Large intestine (tissue), 12 donors: ENCODE data around the gene CIB1. TPM values are rescaled to one million over a fixed set of nuclear protein-coding genes. Genes with fewer than 3 reads are reported as not detected.
A peak's percentile ranks its signal among the peaks of the same experiment; 100 is the strongest.
"Not testable (repeated sequence)": the region's sequence is repeated elsewhere in the genome, so short reads cannot be mapped to it uniquely, and the experiment has no call there.

Source experiments
- DNase-seq, 2 donors: peaks; one replicate each; pipeline versions ENCODE4 v3.0.0 to v3.0.0-alpha.2; 2013
- H3K27ac ChIP-seq: one replicate; pipeline ENCODE4 v1.5.1; 2013; ENCODE audit warnings: low read length
- H3K27me3 ChIP-seq: 2 replicates; pipeline ENCODE4 v1.6.1; 2013; ENCODE audit warnings: low read length; ENCODE audit not compliant: control insufficient read depth, insufficient read depth
- H3K36me3 ChIP-seq: 2 replicates; pipeline ENCODE4 v1.6.1; 2013; ENCODE audit warnings: low read length; ENCODE audit not compliant: control insufficient read depth, insufficient read depth
- H3K4me1 ChIP-seq: one replicate; pipeline ENCODE4 v1.6.1; 2013; ENCODE audit warnings: low read length; ENCODE audit not compliant: control insufficient read depth, insufficient read depth
- H3K4me3 ChIP-seq: one replicate; pipeline ENCODE4 v1.5.1; 2013; ENCODE audit warnings: low read length
- H3K9me3 ChIP-seq: one replicate; pipeline ENCODE4 v1.6.1; 2013; ENCODE audit warnings: mild to moderate bottlenecking, low read depth, low read length, moderate library complexity; ENCODE audit not compliant: control insufficient read depth
- WGBS: methylation state at CpG from one replicate; pipeline ENCODE4 v1.1.5; 2013; ENCODE audit warnings: low lambda C conversion rate; ENCODE audit not compliant: insufficient coverage; 5-methylcytosine and 5-hydroxymethylcytosine counted together
- long read RNA-seq, 11 donors: transcript quantifications; one replicate each; lab custom pipeline, GENCODE V29; 2026
- polyA plus RNA-seq: library from polyadenylated mRNA; unstranded; fragments of 120-200 nt; gene quantifications from one replicate; pipeline ENCODE4 v1.2.1, GENCODE V29; 2013

The CIB1 gene
- 87.1 TPM for polyA plus RNA-seq
- long read RNA-seq, donor 1, transcript CIB1-201 (7 exons, 1,247 nt): major isoform, 45 of 52 reads
- long read RNA-seq, donor 1, partial matches to known transcripts: 7 of 52 reads
- long read RNA-seq, donor 1, other reads (novel, unspliced or antisense): 0 of 52 reads
- long read RNA-seq, donor 2, transcript CIB1-201 (7 exons, 1,247 nt): major isoform, 75 of 121 reads
- long read RNA-seq, donor 2, partial matches to known transcripts: 45 of 121 reads
- long read RNA-seq, donor 2, other reads (novel, unspliced or antisense): 0 of 121 reads
- long read RNA-seq, donor 3: 0 reads
- long read RNA-seq, donor 4, transcript CIB1-201 (7 exons, 1,247 nt): major isoform, 11 of 11 reads
- long read RNA-seq, donor 4, partial matches to known transcripts: 0 of 11 reads
- long read RNA-seq, donor 4, other reads (novel, unspliced or antisense): 0 of 11 reads
- long read RNA-seq, donor 5, transcript CIB1-201 (7 exons, 1,247 nt): major isoform, 34 of 44 reads
- long read RNA-seq, donor 5, partial matches to known transcripts: 10 of 44 reads
- long read RNA-seq, donor 5, other reads (novel, unspliced or antisense): 0 of 44 reads
- long read RNA-seq, donor 6, transcript CIB1-201 (7 exons, 1,247 nt): major isoform, 56 of 89 reads
- long read RNA-seq, donor 6, partial matches to known transcripts: 33 of 89 reads
- long read RNA-seq, donor 6, other reads (novel, unspliced or antisense): 0 of 89 reads
- long read RNA-seq, donor 7, transcript CIB1-201 (7 exons, 1,247 nt): major isoform, 22 of 27 reads
- long read RNA-seq, donor 7, partial matches to known transcripts: 5 of 27 reads
- long read RNA-seq, donor 7, other reads (novel, unspliced or antisense): 0 of 27 reads
- long read RNA-seq, donor 8, transcript CIB1-201 (7 exons, 1,247 nt): major isoform, 65 of 78 reads
- long read RNA-seq, donor 8, partial matches to known transcripts: 8 of 78 reads
- long read RNA-seq, donor 8, other reads (novel, unspliced or antisense): 5 of 78 reads
- long read RNA-seq, donor 9, transcript CIB1-201 (7 exons, 1,247 nt): major isoform, 33 of 51 reads
- long read RNA-seq, donor 9, partial matches to known transcripts: 18 of 51 reads
- long read RNA-seq, donor 9, other reads (novel, unspliced or antisense): 0 of 51 reads
- long read RNA-seq, donor 10, transcript CIB1-201 (7 exons, 1,247 nt): major isoform, 62 of 93 reads
- long read RNA-seq, donor 10, partial matches to known transcripts: 25 of 93 reads
- long read RNA-seq, donor 10, other reads (novel, unspliced or antisense): 6 of 93 reads
- long read RNA-seq, donor 11, transcript CIB1-201 (7 exons, 1,247 nt): major isoform, 47 of 63 reads
- long read RNA-seq, donor 11, partial matches to known transcripts: 14 of 63 reads
- long read RNA-seq, donor 11, other reads (novel, unspliced or antisense): 0 of 63 reads

DNA sequence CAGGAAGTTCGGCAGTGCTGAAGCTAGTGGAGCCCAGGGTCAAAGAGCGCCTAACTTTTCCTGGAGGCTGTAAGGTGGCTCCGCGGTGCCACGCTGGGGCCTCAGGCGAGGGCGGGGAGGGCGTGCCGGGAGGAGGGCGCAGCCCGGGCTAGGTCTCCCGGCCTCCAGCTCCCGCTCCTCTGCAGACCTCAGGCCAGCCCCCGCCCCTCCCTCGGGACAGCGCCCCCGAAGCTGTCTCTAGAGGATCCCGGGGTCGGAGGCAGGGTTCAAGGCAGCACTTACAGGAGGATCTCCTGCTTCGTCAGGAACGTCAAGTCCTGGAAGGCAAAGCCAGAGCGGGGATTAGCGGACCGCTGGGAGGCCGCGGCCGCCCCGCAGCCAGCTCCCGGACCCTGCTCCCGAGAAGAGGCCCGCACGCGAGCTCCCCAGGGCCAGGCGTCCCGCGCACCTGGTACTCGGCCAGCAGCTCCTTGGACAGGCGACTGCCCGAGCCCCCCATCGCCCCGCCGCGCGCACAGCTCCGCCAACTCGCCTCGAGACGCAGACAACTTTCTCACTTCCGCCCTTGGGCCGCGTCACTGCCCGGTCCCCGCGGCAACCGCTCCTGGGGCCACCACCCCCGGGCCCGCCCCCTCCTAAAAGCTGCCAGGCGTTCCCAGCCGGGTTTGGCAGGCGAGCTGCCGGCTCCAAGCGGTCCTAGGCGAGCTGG lies at the start of gene CIB1:
CIB1 (minus strand) TSS at position 555 of the 709 bp plus-strand sequence; CDS start at position 499, 56 bp downstream.
- peaks cover 42% of the 10 kb centered on the region for H3K36me3 ChIP-seq

GRCh38 chr15:90281637-90282036 lies 47.9 kb upstream of the CIB1 start:
- H3K4me3 ChIP-seq, H3K4me1 ChIP-seq, H3K36me3 ChIP-seq, H3K27me3 ChIP-seq, H3K9me3 ChIP-seq: not testable (repeated sequence)
- DNase-seq: peak; percentile 73 to 86
- peak overlapping the region; percentile 38 for H3K27ac ChIP-seq
- WGBS: no CpG with 5 or more reads among the region's 6 CpGs

More for the DNA sequence above, at the start of gene CIB1:
- no peaks in the 10 kb centered on the region for H3K9me3 ChIP-seq
- no CpG with 5 or more reads among the region's 63 CpGs for WGBS
- H3K27ac ChIP-seq: peak within 1 kb of the TSS; percentile 97
- peak; percentile 91 to 96 for DNase-seq
- peak within 1 kb of the TSS; percentile 85 for H3K4me3 ChIP-seq
- no peaks in the 10 kb centered on the region for H3K27me3 ChIP-seq
- H3K4me1 ChIP-seq: peaks cover 31% of the 10 kb centered on the region

- H3K9me3 ChIP-seq, H3K27me3 ChIP-seq, DNase-seq, H3K36me3 ChIP-seq, H3K4me1 ChIP-seq, H3K4me3 ChIP-seq: not testable (repeated sequence)
- WGBS: 80% methylated on average over 1 of the region's 5 CpGs
- peak overlapping the region; percentile 38 for H3K27ac ChIP-seq
Observed at GRCh38 chr15:90280743-90281142, 47.0 kb upstream of the CIB1 start.

- H3K4me3 ChIP-seq, H3K27ac ChIP-seq: not testable (repeated sequence)
Observed at GRCh38 chr15:90278467-90278866, 44.7 kb upstream of the CIB1 start.

GRCh38 chr15:90271459-90272166 lies 37.9 kb upstream of the CIB1 start:
- no peak for DNase-seq
- H3K4me3 ChIP-seq: no peak overlapping the region
- peaks cover 43% of the 10 kb centered on the region for H3K36me3 ChIP-seq
- H3K27me3 ChIP-seq: no peaks in the 10 kb centered on the region
- no CpG with 5 or more reads among the region's 7 CpGs for WGBS
- H3K9me3 ChIP-seq: peaks cover 3% of the 10 kb centered on the region
- H3K4me1 ChIP-seq: peaks cover 14% of the 10 kb centered on the region
- H3K27ac ChIP-seq: no peak overlapping the region

More at GRCh38 chr15:90278467-90278866, 44.7 kb upstream of the CIB1 start:
- not testable (repeated sequence) for H3K9me3 ChIP-seq, H3K36me3 ChIP-seq, DNase-seq, H3K27me3 ChIP-seq, H3K4me1 ChIP-seq
- 100% methylated on average over 1 of the region's 12 CpGs for WGBS

DNA sequence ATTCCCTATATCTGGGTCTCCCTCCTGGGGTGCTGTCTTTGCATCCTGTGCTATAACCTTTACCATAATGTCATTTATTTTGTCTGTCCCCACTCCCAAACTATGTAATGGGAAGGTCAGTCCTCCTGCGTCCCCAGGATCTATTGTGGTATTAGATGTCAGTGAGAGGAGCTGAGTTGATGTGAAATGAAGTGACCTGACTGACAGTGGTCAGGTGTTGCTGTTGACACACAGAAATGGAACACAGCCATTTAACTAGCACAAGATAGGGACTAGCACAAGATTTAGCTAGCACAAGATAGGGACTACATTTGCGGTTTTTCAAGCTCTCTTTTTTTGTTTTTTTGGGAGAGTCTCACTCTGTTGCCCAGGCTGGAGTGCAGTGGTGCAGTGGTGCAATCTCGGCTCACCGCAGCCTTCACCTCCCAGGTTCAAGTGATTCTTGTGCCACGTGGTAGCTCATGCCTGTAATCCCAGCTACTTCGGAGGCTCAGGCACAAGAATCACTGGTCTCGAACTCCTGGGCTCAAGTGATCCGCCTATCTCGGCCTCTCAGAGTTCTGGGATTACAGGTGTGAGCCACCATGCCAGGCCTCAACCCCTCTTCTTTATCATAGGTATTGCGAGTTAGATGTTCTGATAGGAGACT lies 36.9 kb upstream of the CIB1 start:
- peaks cover 15% of the 10 kb centered on the region for H3K4me1 ChIP-seq
- no CpG with 5 or more reads among the region's 10 CpGs for WGBS
- no peaks in the 10 kb centered on the region for H3K27me3 ChIP-seq
- no peak for DNase-seq
- H3K9me3 ChIP-seq: peaks cover 3% of the 10 kb centered on the region
- H3K36me3 ChIP-seq: peaks cover 43% of the 10 kb centered on the region
- no peak overlapping the region for H3K4me3 ChIP-seq
- no peak overlapping the region for H3K27ac ChIP-seq

DNA sequence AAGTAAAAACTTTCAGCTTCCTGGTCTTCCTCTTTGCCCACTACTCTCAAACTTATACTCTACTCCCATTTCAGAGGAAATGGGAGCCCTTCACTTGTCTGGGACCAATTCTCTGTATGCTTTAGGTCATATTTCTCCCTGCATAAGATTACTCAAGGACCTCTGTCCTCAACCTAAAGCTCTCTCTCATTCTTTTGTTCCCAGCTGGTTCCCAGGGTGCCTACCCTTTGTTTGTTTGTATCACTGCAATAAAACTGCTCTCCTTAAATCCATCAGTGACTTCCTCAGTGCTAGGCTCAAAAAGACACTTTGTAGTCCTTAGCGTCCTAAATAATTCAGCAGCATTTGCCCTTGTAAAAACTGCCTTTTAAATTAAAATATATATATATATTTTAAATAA lies 34.7 kb upstream of the CIB1 start:
- Histone ChIP-seq H3K27me3 (no peaks in the 10 kb centered on the region), H3K27ac (no peak overlapping the region), H3K4me1 (peaks cover 27% of the 10 kb centered on the region), H3K36me3 (peaks cover 38% of the 10 kb centered on the region), H3K4me3 (no peak overlapping the region), H3K9me3 (no peaks in the 10 kb centered on the region)
- no CpG with 5 or more reads among the region's 1 CpG for WGBS
- peak in 1 of 2 donors; percentile 52 for DNase-seq

DNA sequence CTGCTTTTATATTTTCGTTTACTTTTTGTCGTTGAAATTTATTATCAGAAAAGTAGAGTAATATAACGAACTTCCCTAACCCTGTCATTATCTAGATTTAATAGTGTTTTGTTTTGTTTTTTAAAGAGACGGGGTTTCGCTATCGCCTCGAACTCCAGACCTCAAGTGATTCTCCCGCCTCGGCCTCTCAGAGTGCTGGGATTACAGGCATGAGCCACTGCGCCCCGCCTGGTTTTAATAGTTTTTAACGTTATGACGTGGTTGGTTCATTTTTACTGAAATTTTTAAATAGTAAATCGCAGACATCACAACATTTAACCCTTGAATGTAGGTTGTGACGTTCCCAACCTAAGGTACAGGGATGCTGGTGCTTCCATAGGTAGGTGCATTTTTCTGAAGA lies 32.7 kb upstream of the CIB1 start:
- Histone ChIP-seq H3K36me3 (peaks cover 23% of the 10 kb centered on the region), H3K9me3 (no peaks in the 10 kb centered on the region), H3K27me3 (no peaks in the 10 kb centered on the region), H3K4me1 (peaks cover 27% of the 10 kb centered on the region), H3K27ac (peak overlapping the region; percentile 86), H3K4me3 (peak overlapping the region; percentile 72)
- 10% methylated on average over 3 of the region's 15 CpGs for WGBS
- DNase-seq: peak in 1 of 2 donors; percentile 30

- H3K9me3 ChIP-seq: no peaks in the 10 kb centered on the region
- peak overlapping the region; percentile 72 for H3K4me3 ChIP-seq
- peak overlapping the region; percentile 86 for H3K27ac ChIP-seq
- no CpG with 5 or more reads among the region's 16 CpGs for WGBS
- no peak for DNase-seq
- no peaks in the 10 kb centered on the region for H3K27me3 ChIP-seq
- H3K36me3 ChIP-seq: peaks cover 19% of the 10 kb centered on the region
- peaks cover 27% of the 10 kb centered on the region for H3K4me1 ChIP-seq
Observed at GRCh38 chr15:90266061-90266431, 32.3 kb upstream of the CIB1 start.
